Osteoblast (primary cell): ENCODE measurements around the gene OR6N1. TPM values are rescaled to one million over a fixed set of nuclear protein-coding genes. Genes with fewer than 3 reads are reported as not detected.
A peak's percentile ranks its signal among the peaks of the same experiment; 100 is the strongest.

Experiments
- DNase-seq: peaks from one replicate; pipeline ENCODE4 v3.0.0; 2011; ENCODE audit warnings: low spot score, mixed read lengths; ENCODE audit not compliant: insufficient read length; ENCODE audit errors: missing footprints
- H2AFZ ChIP-seq: 2 replicates; pipeline ENCODE4 v1.6.0; 2011; ENCODE audit warnings: mild to moderate bottlenecking, low read length
- H3K27ac ChIP-seq: 2 replicates; pipeline ENCODE4 v1.5.1; 2011; ENCODE audit warnings: mild to moderate bottlenecking, low read depth, low read length, moderate library complexity
- H3K27me3 ChIP-seq: 2 replicates; pipeline ENCODE4 v1.6.0; 2012; ENCODE audit warnings: mild to moderate bottlenecking, control low read depth, inconsistent platforms, low read length, moderate library complexity; ENCODE audit not compliant: insufficient read depth
- H3K36me3 ChIP-seq: 2 replicates; pipeline ENCODE4 v1.5.1; 2011; ENCODE audit warnings: mild to moderate bottlenecking, low read length, control low read depth, moderate library complexity; ENCODE audit not compliant: insufficient read depth
- H3K4me1 ChIP-seq: 2 replicates; pipeline ENCODE4 v1.5.1; 2011; ENCODE audit warnings: mild to moderate bottlenecking, low read length, control low read depth, moderate library complexity; ENCODE audit not compliant: insufficient read depth
- H3K4me2 ChIP-seq: 2 replicates; pipeline ENCODE4 v1.6.0; 2011; ENCODE audit warnings: mild to moderate bottlenecking, low read length; ENCODE audit not compliant: insufficient read depth
- H3K4me3 ChIP-seq: fragments of 200-600 bp; sonication (generic); 3 replicates; pipeline ENCODE4 v1.5.1; 2012; ENCODE audit warnings: mild to moderate bottlenecking, low read length, inconsistent platforms; ENCODE audit not compliant: insufficient read depth
- H3K79me2 ChIP-seq: 2 replicates; pipeline ENCODE4 v1.6.0; 2012; ENCODE audit warnings: mild to moderate bottlenecking, low read length, control low read depth, inconsistent platforms; ENCODE audit not compliant: insufficient read depth
- H3K9me3 ChIP-seq: 2 replicates; pipeline ENCODE4 v1.5.1; 2011; ENCODE audit warnings: low read depth, low read length, control low read depth
- H4K20me1 ChIP-seq: 2 replicates; pipeline ENCODE4 v1.6.0; 2012; ENCODE audit warnings: mild to moderate bottlenecking, low read length, control low read depth; ENCODE audit not compliant: insufficient read depth
- total RNA-seq: library from RNA; depleted of rRNA; stranded (reverse); fragments of >200 nt; gene quantifications from 2 replicates; pipeline ENCODE4 v1.2.3, GENCODE V29; 2012
- TF ChIP-seq, protein P1 (sequence below): IDR thresholded peaks from 2 replicates; pipeline ENCODE4 v1.5.1; 2011; ENCODE audit warnings: mild to moderate bottlenecking, low read depth, low read length, moderate library complexity; ENCODE audit errors: extremely low read depth

OR6N1 gene
- total RNA-seq, 1 donor, result not detected

DNA sequence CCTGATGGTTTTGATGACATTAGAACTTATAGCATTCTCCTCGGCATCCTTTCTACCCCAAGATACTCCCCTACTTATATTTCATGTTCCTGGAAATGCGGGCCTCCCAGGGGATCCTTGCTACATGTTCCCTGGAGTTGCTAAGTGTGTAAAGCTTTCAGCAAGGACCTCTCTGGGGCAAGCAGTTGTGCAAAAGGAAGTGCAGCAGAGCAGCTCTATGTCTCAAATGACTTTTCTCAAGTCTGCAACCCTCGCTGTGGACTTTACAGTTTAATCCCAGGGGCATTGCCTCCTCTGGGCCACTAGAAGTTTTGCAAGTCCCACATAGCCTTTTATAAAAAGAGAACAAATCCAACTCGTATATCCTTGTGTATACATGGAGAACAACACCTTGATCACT, 38.3 kb upstream of the OR6N1 start:
- H3K4me1 ChIP-seq, result no peaks in the 10 kb centered on the region

DNA sequence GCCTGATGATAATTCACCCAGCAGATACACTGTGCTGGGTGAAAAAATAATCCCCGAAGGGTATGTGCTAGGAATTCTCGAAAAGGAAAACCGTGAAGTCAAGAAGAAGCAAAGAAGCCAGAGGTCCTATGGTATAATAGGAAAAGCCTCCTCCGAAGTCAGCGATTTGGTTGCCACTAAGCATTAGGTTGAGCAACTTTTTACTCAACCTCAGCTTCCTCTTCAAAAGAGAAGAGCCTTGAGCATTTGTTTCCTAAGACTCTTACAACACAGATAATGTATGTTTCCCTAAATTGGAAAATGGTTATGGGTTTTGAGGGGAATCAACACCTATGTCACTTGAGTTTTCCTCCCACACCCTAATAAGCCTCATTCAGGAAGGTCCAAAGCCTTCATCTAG, 37.9 kb upstream of the OR6N1 start:
- no peaks in the 10 kb centered on the region for H3K9me3 ChIP-seq
- no peaks in the 10 kb centered on the region for H3K4me1 ChIP-seq
- no peaks in the 10 kb centered on the region for H3K27me3 ChIP-seq
- H4K20me1 ChIP-seq, result no peaks in the 10 kb centered on the region
- H3K4me2 ChIP-seq, result no peak overlapping the region
- no peak overlapping the region for H3K4me3 ChIP-seq
- H2AFZ ChIP-seq, result no peak overlapping the region
- H3K79me2 ChIP-seq, result no peaks in the 10 kb centered on the region
- no peak for DNase-seq
- TF ChIP-seq, protein P1, sequence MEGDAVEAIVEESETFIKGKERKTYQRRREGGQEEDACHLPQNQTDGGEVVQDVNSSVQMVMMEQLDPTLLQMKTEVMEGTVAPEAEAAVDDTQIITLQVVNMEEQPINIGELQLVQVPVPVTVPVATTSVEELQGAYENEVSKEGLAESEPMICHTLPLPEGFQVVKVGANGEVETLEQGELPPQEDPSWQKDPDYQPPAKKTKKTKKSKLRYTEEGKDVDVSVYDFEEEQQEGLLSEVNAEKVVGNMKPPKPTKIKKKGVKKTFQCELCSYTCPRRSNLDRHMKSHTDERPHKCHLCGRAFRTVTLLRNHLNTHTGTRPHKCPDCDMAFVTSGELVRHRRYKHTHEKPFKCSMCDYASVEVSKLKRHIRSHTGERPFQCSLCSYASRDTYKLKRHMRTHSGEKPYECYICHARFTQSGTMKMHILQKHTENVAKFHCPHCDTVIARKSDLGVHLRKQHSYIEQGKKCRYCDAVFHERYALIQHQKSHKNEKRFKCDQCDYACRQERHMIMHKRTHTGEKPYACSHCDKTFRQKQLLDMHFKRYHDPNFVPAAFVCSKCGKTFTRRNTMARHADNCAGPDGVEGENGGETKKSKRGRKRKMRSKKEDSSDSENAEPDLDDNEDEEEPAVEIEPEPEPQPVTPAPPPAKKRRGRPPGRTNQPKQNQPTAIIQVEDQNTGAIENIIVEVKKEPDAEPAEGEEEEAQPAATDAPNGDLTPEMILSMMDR, result no peak
- H3K27ac ChIP-seq, result no peak overlapping the region
- no peaks in the 10 kb centered on the region for H3K36me3 ChIP-seq

More for the DNA sequence above, 38.3 kb upstream of the OR6N1 start:
- Histone ChIP-seq H3K27me3 (no peaks in the 10 kb centered on the region), H3K36me3 (no peaks in the 10 kb centered on the region), H3K27ac (no peak overlapping the region), H3K4me3 (no peak overlapping the region), H3K9me3 (no peaks in the 10 kb centered on the region), H3K4me2 (no peak overlapping the region), H4K20me1 (no peaks in the 10 kb centered on the region), H2AFZ (no peak overlapping the region), H3K79me2 (no peaks in the 10 kb centered on the region)
- peak; percentile 34 for DNase-seq
- TF ChIP-seq, protein P1, result no peak

DNA sequence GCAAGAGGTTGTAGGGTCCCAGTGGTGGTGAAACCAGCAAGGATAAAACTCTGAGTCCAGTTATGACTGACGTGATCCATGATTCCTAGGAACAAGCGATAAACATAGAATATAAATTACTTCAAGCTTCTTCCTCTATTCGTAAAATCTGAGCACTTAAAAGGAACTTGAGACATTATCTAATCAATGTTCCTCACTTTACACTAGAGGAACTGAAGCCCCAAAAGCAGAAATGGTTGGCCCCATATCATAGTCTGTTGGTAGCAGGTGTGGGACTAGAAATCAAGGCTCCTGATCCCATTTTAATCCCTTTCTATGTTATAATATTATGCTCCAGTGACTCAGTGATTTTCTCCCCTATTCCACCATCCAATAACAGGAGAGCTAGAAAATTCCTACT, 37.3 kb upstream of the OR6N1 start:
- no peaks in the 10 kb centered on the region for H3K4me1 ChIP-seq

DNA sequence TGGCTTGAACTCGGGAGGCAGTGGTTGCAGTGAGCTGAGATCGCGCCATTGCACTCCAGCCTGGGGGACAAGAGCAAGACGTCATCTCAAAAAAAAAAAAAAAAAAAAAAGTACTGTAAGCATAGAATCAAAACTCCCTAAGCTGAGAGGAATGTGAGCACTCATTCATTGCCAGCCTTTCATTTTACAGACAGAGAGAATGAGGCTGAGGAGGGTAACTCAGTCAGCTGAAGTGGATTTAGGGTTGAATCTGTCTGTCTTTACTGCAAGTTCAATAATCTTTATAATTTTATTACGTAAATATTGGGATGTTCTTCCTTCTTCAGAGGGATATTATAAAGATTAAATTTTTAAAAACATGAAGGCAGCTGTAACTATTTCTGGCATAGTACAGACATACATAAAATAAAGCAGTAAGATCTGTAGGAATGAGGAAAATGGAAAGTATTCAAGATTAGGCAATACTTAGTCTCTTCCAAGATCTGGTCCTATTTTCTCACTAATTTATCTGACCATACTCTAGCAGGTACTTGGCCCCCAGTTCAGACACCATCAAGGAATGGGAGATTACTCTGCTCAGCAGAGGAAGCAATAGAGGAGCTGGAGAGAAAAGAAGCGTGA, 35.0 kb upstream of the OR6N1 start:
- Histone ChIP-seq H3K79me2 (no peaks in the 10 kb centered on the region), H3K4me3 (no peak overlapping the region), H3K27me3 (no peaks in the 10 kb centered on the region), H3K4me2 (no peak overlapping the region), H3K9me3 (no peaks in the 10 kb centered on the region), H3K27ac (no peak overlapping the region), H4K20me1 (no peaks in the 10 kb centered on the region), H3K4me1 (no peaks in the 10 kb centered on the region), H2AFZ (no peak overlapping the region), H3K36me3 (no peaks in the 10 kb centered on the region)
- no peak for DNase-seq
- TF ChIP-seq, protein P1, result no peak

More for the DNA sequence above, 37.3 kb upstream of the OR6N1 start:
- H3K79me2 ChIP-seq, result no peaks in the 10 kb centered on the region
- no peak overlapping the region for H3K4me2 ChIP-seq
- no peaks in the 10 kb centered on the region for H3K9me3 ChIP-seq
- H3K27me3 ChIP-seq, result no peaks in the 10 kb centered on the region
- no peak overlapping the region for H2AFZ ChIP-seq
- H3K4me3 ChIP-seq, result no peak overlapping the region
- no peak overlapping the region for H3K27ac ChIP-seq
- H3K36me3 ChIP-seq, result no peaks in the 10 kb centered on the region
- TF ChIP-seq, protein P1, result no peak
- no peak for DNase-seq
- no peaks in the 10 kb centered on the region for H4K20me1 ChIP-seq
